IPS-20b (cell line): ENCODE results near the gene LGMN.

ENCODE experiments used
- H3K27ac ChIP-seq: one replicate; pipeline ENCODE4 v1.5.1; 2013; ENCODE audit warnings: low read length
- H3K27me3 ChIP-seq: 2 replicates; pipeline ENCODE4 v1.6.1; 2013; ENCODE audit warnings: mild to moderate bottlenecking, low read length, inconsistent platforms; ENCODE audit not compliant: insufficient read depth
- H3K36me3 ChIP-seq: 2 replicates; pipeline ENCODE4 v1.6.1; 2013; ENCODE audit warnings: low read depth, mild to moderate bottlenecking, inconsistent platforms, low read length, moderate library complexity; ENCODE audit not compliant: insufficient read depth
- H3K4me1 ChIP-seq: 2 replicates; pipeline ENCODE4 v1.6.1; 2013; ENCODE audit warnings: mild to moderate bottlenecking, control low read depth, inconsistent platforms, low read length, moderate library complexity; ENCODE audit not compliant: insufficient read depth
- H3K4me3 ChIP-seq: 2 replicates; pipeline ENCODE4 v1.5.1; 2013; ENCODE audit warnings: mild to moderate bottlenecking, low read length, inconsistent platforms
- H3K9ac ChIP-seq: 2 replicates; pipeline ENCODE4 v1.6.1; 2013; ENCODE audit warnings: low read depth, mild to moderate bottlenecking, inconsistent platforms, low read length, moderate library complexity
- H3K9me3 ChIP-seq: 2 replicates; pipeline ENCODE4 v1.6.1; 2013; ENCODE audit warnings: mild to moderate bottlenecking, low read depth, low read length, inconsistent platforms; ENCODE audit not compliant: insufficient read depth

The LGMN gene

GRCh38 chr14:92704036-92704804, 44.2 kb downstream of the LGMN start:
- Histone ChIP-seq H3K9ac (no peak overlapping the region), H3K4me1 (peaks cover 4% of the 10 kb centered on the region; the same call in 1 of the 2 replicates), H3K4me3 (no peak overlapping the region), H3K9me3 (no peaks in the 10 kb centered on the region), H3K27me3 (no peaks in the 10 kb centered on the region), H3K36me3 (peaks cover 31% of the 10 kb centered on the region), H3K27ac (no peak overlapping the region)

GRCh38 chr14:92703516-92703915, 44.9 kb downstream of the LGMN start:
- Histone ChIP-seq H3K36me3 (peaks cover 28% of the 10 kb centered on the region), H3K27me3 (no peaks in the 10 kb centered on the region), H3K4me3 (no peak overlapping the region), H3K9me3 (no peaks in the 10 kb centered on the region), H3K9ac (no peak overlapping the region), H3K4me1 (no peaks in the 10 kb centered on the region), H3K27ac (no peak overlapping the region)

- Histone ChIP-seq H3K36me3 (peaks cover 28% of the 10 kb centered on the region), H3K27me3 (no peaks in the 10 kb centered on the region), H3K9me3 (no peaks in the 10 kb centered on the region), H3K27ac (no peak overlapping the region), H3K9ac (no peak overlapping the region), H3K4me1 (no peaks in the 10 kb centered on the region), H3K4me3 (no peak overlapping the region)
These were observed 45.9 kb downstream of the LGMN start for GRCh38 chr14:92702441-92702918.

- Histone ChIP-seq H3K9ac (no peak overlapping the region), H3K4me1 (no peaks in the 10 kb centered on the region), H3K27me3 (no peaks in the 10 kb centered on the region), H3K36me3 (peaks cover 24% of the 10 kb centered on the region), H3K27ac (no peak overlapping the region), H3K9me3 (no peaks in the 10 kb centered on the region), H3K4me3 (no peak overlapping the region)
These were observed 46.6 kb downstream of the LGMN start for GRCh38 chr14:92701826-92702225.

- no peak overlapping the region for H3K27ac ChIP-seq
- no peaks in the 10 kb centered on the region for H3K36me3 ChIP-seq
- no peaks in the 10 kb centered on the region for H3K4me1 ChIP-seq
- no peak overlapping the region for H3K4me3 ChIP-seq
- no peaks in the 10 kb centered on the region for H3K9me3 ChIP-seq
- no peak overlapping the region for H3K9ac ChIP-seq
- H3K27me3 ChIP-seq: no peaks in the 10 kb centered on the region
These were observed 50.0 kb downstream of the LGMN start for GRCh38 chr14:92698393-92698792.

- no peaks in the 10 kb centered on the region for H3K9me3 ChIP-seq
- H3K36me3 ChIP-seq: no peaks in the 10 kb centered on the region
- H3K4me1 ChIP-seq: no peaks in the 10 kb centered on the region
- H3K4me3 ChIP-seq: no peak overlapping the region
- no peaks in the 10 kb centered on the region for H3K27me3 ChIP-seq
- no peak overlapping the region for H3K9ac ChIP-seq
- no peak overlapping the region for H3K27ac ChIP-seq
These were observed 52.1 kb downstream of the LGMN start for GRCh38 chr14:92696366-92696765.

GRCh38 chr14:92695562-92695961, 52.9 kb downstream of the LGMN start:
- Histone ChIP-seq H3K4me3 (no peak overlapping the region), H3K27me3 (no peaks in the 10 kb centered on the region)

GRCh38 chr14:92694807-92695206, 53.6 kb downstream of the LGMN start:
- H3K4me3 ChIP-seq: no peak overlapping the region
- no peak overlapping the region for H3K9ac ChIP-seq
- no peak overlapping the region for H3K27ac ChIP-seq
- H3K4me1 ChIP-seq: no peaks in the 10 kb centered on the region
- H3K9me3 ChIP-seq: no peaks in the 10 kb centered on the region
- no peaks in the 10 kb centered on the region for H3K27me3 ChIP-seq
- no peaks in the 10 kb centered on the region for H3K36me3 ChIP-seq

More at GRCh38 chr14:92695562-92695961, 52.9 kb downstream of the LGMN start:
- H3K36me3 ChIP-seq: no peaks in the 10 kb centered on the region
- H3K27ac ChIP-seq: no peak overlapping the region
- no peaks in the 10 kb centered on the region for H3K9me3 ChIP-seq
- H3K4me1 ChIP-seq: no peaks in the 10 kb centered on the region
- no peak overlapping the region for H3K9ac ChIP-seq

GRCh38 chr14:92693998-92694795, 54.2 kb downstream of the LGMN start:
- Histone ChIP-seq H3K9ac (no peak overlapping the region), H3K4me3 (no peak overlapping the region), H3K4me1 (no peaks in the 10 kb centered on the region), H3K27ac (no peak overlapping the region), H3K27me3 (no peaks in the 10 kb centered on the region), H3K9me3 (no peaks in the 10 kb centered on the region), H3K36me3 (no peaks in the 10 kb centered on the region)

GRCh38 chr14:92692822-92693226, 55.6 kb downstream of the LGMN start:
- Histone ChIP-seq H3K9ac (no peak overlapping the region), H3K36me3 (no peaks in the 10 kb centered on the region), H3K27me3 (peaks cover 1% of the 10 kb centered on the region; the same call in 1 of the 2 replicates), H3K4me1 (no peaks in the 10 kb centered on the region), H3K9me3 (no peaks in the 10 kb centered on the region), H3K27ac (no peak overlapping the region), H3K4me3 (no peak overlapping the region)

GRCh38 chr14:92690171-92691011, 58.0 kb downstream of the LGMN start:
- no peaks in the 10 kb centered on the region for H3K9me3 ChIP-seq
- no peak overlapping the region for H3K9ac ChIP-seq
- H3K27me3 ChIP-seq: peaks cover 10% of the 10 kb centered on the region; the same call in 1 of the 2 replicates
- no peak overlapping the region for H3K4me3 ChIP-seq
- no peak overlapping the region for H3K27ac ChIP-seq
- no peaks in the 10 kb centered on the region for H3K4me1 ChIP-seq
- no peaks in the 10 kb centered on the region for H3K36me3 ChIP-seq
